Keratinocyte (primary cell): Measurements from ENCODE around the gene PLBD2. TPM values are rescaled to one million over a fixed set of nuclear protein-coding genes. Genes with fewer than 3 reads are reported as not detected.

Experiments used
- DNase-seq: peaks from one replicate; pipeline ENCODE4 v3.0.0-alpha.2; 2011; ENCODE audit warnings: low read depth, missing footprints, low spot score
- FAIRE-seq: peaks from 2 replicates; lab custom pipeline; 2011; peaks lifted over from hg19 to GRCh38; lab: Jason Lieb, UNC
- H2AFZ ChIP-seq: 2 replicates; pipeline ENCODE4 v1.6.0; 2012; ENCODE audit warnings: low read length, control low read depth, inconsistent platforms; ENCODE audit not compliant: control insufficient read depth
- H3K27ac ChIP-seq: 2 replicates; pipeline ENCODE4 v1.5.1; 2011; ENCODE audit warnings: low read length; ENCODE audit not compliant: control insufficient read depth, insufficient read depth
- H3K27me3 ChIP-seq: 3 replicates; pipeline ENCODE4 v1.6.0; 2011; ENCODE audit warnings: low read length; ENCODE audit not compliant: control insufficient read depth, insufficient read depth; ENCODE audit errors: extremely low read depth
- H3K36me3 ChIP-seq, 2 experiments: 2 replicates in 1 of 2; 3 replicates in 1 of 2; pipeline ENCODE4 v1.5.1; 2011; ENCODE audit warnings: low read length in 2 of 2, mild to moderate bottlenecking in 1 of 2; ENCODE audit not compliant: control insufficient read depth in 2 of 2, insufficient read depth in 2 of 2; ENCODE audit errors: extremely low read depth in 1 of 2
- H3K4me1 ChIP-seq: 3 replicates; pipeline ENCODE4 v1.5.1; 2011; ENCODE audit warnings: low read length; ENCODE audit not compliant: control insufficient read depth, insufficient read depth; ENCODE audit errors: extremely low read depth
- H3K4me2 ChIP-seq: 3 replicates; pipeline ENCODE4 v1.6.0; 2011; ENCODE audit warnings: low read depth, low read length; ENCODE audit not compliant: control insufficient read depth, insufficient read depth; ENCODE audit errors: extremely low read depth
- H3K4me3 ChIP-seq, 3 experiments: fragments of 200-600 bp in 1 of 3; sonication (generic) in 1 of 3; 2 replicates in 2 of 3; 3 replicates in 1 of 3; pipeline ENCODE4 v1.5.1; 2011 to 2016; ENCODE audit warnings: low read length in 3 of 3, mild to moderate bottlenecking in 3 of 3, control low read depth in 2 of 3, inconsistent platforms in 1 of 3, low read depth in 1 of 3, mixed read lengths in 1 of 3, mixed run types in 1 of 3, moderate library complexity in 1 of 3; ENCODE audit not compliant: control insufficient read depth in 2 of 3, insufficient read depth in 2 of 3; ENCODE audit errors: extremely low read depth in 1 of 3
- H3K79me2 ChIP-seq: 2 replicates; pipeline ENCODE4 v1.6.0; 2012; ENCODE audit warnings: low read length; ENCODE audit not compliant: control insufficient read depth, insufficient read depth
- H3K9ac ChIP-seq: 3 replicates; pipeline ENCODE4 v1.6.0; 2011; ENCODE audit warnings: low read length; ENCODE audit not compliant: control insufficient read depth, insufficient read depth; ENCODE audit errors: extremely low read depth
- H3K9me1 ChIP-seq: 3 replicates; pipeline ENCODE4 v1.6.0; 2011; ENCODE audit warnings: low read length; ENCODE audit not compliant: control insufficient read depth, insufficient read depth; ENCODE audit errors: extremely low read depth
- H3K9me3 ChIP-seq: 2 replicates; pipeline ENCODE4 v1.5.1; 2012; ENCODE audit warnings: low read depth, low read length; ENCODE audit not compliant: control insufficient read depth
- H4K20me1 ChIP-seq: 3 replicates; pipeline ENCODE4 v1.6.0; 2011; ENCODE audit warnings: low read length; ENCODE audit not compliant: control insufficient read depth, insufficient read depth; ENCODE audit errors: extremely low read depth
- EZH2 ChIP-seq: IDR thresholded peaks from one replicate; pipeline ENCODE4 v1.6.1; 2012; ENCODE audit warnings: inconsistent platforms, mild to moderate bottlenecking, low read length, moderate library complexity
- dilution Hi-C: fragments of 300-500 bp; cut with MboI; formaldehyde crosslinking; loops from one replicate; pipeline ENCODE4 v1.7.0; 2020; ENCODE audit warnings: low sequenced_read_pairs; ENCODE audit not compliant: extremely low pct_ligation_motif_present
- polyA plus RNA-seq, 5 experiments: library from polyadenylated mRNA; depleted of rRNA in 3 of 5; stranded (reverse) in 3 of 5; stranded (forward) in 1 of 5; unstranded in 1 of 5; fragments of >200 nt; gene quantifications; 1 replicate in 1 of 5; 2 replicates in 3 of 5; 3 replicates in 1 of 5; pipeline versions ENCODE4 v1.2.1 to v1.2.3, GENCODE V29; 2011 to 2012; ENCODE audit warnings: missing spikeins in 2 of 5, low read depth in 1 of 5, low replicate concordance in 1 of 5
- TF ChIP-seq, protein P1 (sequence below), 3 experiments: IDR thresholded peaks in 1 of 3; conservative IDR thresholded peaks in 1 of 3; optimal IDR thresholded peaks in 1 of 3; 2 replicates in 2 of 3; 3 replicates in 1 of 3; pipeline versions ENCODE3 to v1.5.1; 2011; ENCODE audit warnings: low read length in 3 of 3, mild to moderate bottlenecking in 3 of 3, moderate library complexity in 2 of 3, control low read depth in 1 of 3, inconsistent platforms in 1 of 3; ENCODE audit not compliant: insufficient read depth in 2 of 3; ENCODE audit errors: extremely low read depth in 1 of 3

The PLBD2 gene
- polyA plus RNA-seq, 1 donor (not counting 4 experiments of a cell fraction or from before 2014, with no cell fraction given) = 12.9 TPM

- Histone ChIP-seq H3K9me3 (no peaks in the 10 kb centered on the region), H4K20me1 (no peaks in the 10 kb centered on the region), H3K4me3 (no peak overlapping the region), H3K4me2 (no peak overlapping the region), H3K36me3 (peaks cover 0 to 13% of the 10 kb centered on the region in 2 experiments), H3K9ac (no peak overlapping the region), H3K4me1 (no peaks in the 10 kb centered on the region), H3K9me1 (no peaks in the 10 kb centered on the region), H2AFZ (no peak overlapping the region), H3K27me3 (no peaks in the 10 kb centered on the region), H3K79me2 (no peaks in the 10 kb centered on the region), H3K27ac (no peak overlapping the region)
- dilution Hi-C loops = no loop called here
- DNase-seq (no peak), FAIRE-seq (no peak)
- TF ChIP-seq, protein P1, sequence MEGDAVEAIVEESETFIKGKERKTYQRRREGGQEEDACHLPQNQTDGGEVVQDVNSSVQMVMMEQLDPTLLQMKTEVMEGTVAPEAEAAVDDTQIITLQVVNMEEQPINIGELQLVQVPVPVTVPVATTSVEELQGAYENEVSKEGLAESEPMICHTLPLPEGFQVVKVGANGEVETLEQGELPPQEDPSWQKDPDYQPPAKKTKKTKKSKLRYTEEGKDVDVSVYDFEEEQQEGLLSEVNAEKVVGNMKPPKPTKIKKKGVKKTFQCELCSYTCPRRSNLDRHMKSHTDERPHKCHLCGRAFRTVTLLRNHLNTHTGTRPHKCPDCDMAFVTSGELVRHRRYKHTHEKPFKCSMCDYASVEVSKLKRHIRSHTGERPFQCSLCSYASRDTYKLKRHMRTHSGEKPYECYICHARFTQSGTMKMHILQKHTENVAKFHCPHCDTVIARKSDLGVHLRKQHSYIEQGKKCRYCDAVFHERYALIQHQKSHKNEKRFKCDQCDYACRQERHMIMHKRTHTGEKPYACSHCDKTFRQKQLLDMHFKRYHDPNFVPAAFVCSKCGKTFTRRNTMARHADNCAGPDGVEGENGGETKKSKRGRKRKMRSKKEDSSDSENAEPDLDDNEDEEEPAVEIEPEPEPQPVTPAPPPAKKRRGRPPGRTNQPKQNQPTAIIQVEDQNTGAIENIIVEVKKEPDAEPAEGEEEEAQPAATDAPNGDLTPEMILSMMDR (optimal IDR thresholded peaks at IDR 0.05 in 1 of 3, IDR thresholded peaks at IDR 0.05 in 1 of 3, conservative IDR thresholded peaks at IDR 0.05 in 1 of 3; ENCODE audit: extremely low read depth in 1 of 3, insufficient read depth in 2 of 3, low read length in 3 of 3) = no peak
- TF ChIP-seq EZH2 = no peak
Observed at GRCh38 chr12:113391650-113392337, 33.4 kb downstream of the PLBD2 start.

DNA sequence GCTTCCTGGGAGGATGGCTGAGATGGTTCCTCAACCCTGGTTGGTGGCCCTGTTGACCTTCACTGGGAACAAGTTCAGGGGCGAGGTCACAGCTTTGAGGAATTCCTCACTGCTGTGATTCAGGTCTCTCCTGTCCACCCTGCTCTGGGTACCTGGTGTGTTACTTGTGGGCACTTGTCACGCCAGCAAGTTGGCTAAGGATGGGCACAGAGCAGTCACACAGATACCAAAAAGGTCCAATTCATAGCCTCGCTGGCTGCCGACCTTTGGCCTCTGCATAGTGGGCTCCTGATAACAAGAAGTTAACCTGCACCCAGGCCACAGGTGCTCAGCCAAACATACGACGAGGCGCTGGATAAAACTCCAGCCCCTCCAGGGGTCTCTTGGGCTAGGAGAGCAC, 34.1 kb downstream of the PLBD2 start:
- no peaks in the 10 kb centered on the region for H3K4me1 ChIP-seq
- DNase-seq (no peak), FAIRE-seq (no peak)
- no peaks in the 10 kb centered on the region for H3K9me3 ChIP-seq
- dilution Hi-C loops = no loop called here
- H3K9ac ChIP-seq = no peak overlapping the region
- no peaks in the 10 kb centered on the region for H3K79me2 ChIP-seq
- TF ChIP-seq EZH2 = no peak
- TF ChIP-seq, protein P1 (optimal IDR thresholded peaks at IDR 0.05 in 1 of 3, IDR thresholded peaks at IDR 0.05 in 1 of 3, conservative IDR thresholded peaks at IDR 0.05 in 1 of 3; ENCODE audit: extremely low read depth in 1 of 3, insufficient read depth in 2 of 3, low read length in 3 of 3) = no peak
- no peak overlapping the region for H3K27ac ChIP-seq
- H4K20me1 ChIP-seq = no peaks in the 10 kb centered on the region
- peaks cover 0 to 10% of the 10 kb centered on the region in 2 experiments for H3K36me3 ChIP-seq
- H3K27me3 ChIP-seq = no peaks in the 10 kb centered on the region
- H3K4me2 ChIP-seq = no peak overlapping the region
- no peaks in the 10 kb centered on the region for H3K9me1 ChIP-seq
- no peak overlapping the region for H3K4me3 ChIP-seq
- no peak overlapping the region for H2AFZ ChIP-seq
